ENCODE data around the gene VIPR2. TPM values are rescaled to one million over a fixed set of nuclear protein-coding genes. Genes with fewer than 3 reads are reported as not detected.

Gene VIPR2
- total and polyA plus RNA-seq, 3 donors from 2014 or later: 2.5 to 5.3 (median 4.9) TPM

DNA sequence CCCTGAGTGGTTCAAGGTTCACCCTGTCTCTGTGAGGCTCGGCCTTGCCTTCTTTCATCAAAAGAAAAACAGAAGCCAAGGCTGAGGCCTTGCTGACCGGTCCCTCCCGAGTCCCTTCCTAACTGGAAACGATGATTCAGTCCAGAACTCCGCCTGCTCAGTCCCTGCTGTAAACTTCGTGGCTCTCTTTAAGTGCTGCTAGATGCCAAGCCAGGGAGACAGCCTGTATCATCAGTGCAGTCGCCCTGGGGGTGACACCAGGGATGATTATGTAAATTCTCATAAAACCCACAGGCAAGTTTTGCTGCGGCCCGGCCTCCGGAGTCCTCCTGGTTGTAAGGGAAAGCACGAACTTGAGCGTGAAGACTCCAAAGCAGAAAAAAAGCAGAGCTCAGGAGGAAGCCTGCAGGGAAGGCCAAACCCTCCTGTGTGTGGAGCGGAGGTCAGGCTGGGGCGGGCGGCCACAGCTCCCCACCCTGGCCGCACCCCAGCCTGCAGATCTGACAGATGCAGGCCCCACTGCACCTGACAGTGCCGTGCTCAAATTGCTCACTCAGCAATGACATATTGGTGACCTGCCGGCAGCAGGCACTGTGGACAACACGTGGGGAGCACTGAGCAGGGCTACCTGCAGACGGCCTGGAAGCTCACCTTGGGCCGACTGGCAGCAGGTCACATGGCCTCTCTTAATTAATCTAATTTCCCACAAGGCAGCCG is 164.9 kb downstream of the VIPR2 start:
- no peaks in the 10 kb centered on the region for H3K27me3 ChIP-seq
- DNase-seq: no peak
- intact Hi-C loops (cut with DNase I; ENCODE audit: low total_unique reads): no loop called here
- peaks cover 8% of the 10 kb centered on the region for H3K4me1 ChIP-seq
- H3K36me3 ChIP-seq (ENCODE audit: low read depth, missing control alignments): no peaks in the 10 kb centered on the region
- TF ChIP-seq, protein P1, sequence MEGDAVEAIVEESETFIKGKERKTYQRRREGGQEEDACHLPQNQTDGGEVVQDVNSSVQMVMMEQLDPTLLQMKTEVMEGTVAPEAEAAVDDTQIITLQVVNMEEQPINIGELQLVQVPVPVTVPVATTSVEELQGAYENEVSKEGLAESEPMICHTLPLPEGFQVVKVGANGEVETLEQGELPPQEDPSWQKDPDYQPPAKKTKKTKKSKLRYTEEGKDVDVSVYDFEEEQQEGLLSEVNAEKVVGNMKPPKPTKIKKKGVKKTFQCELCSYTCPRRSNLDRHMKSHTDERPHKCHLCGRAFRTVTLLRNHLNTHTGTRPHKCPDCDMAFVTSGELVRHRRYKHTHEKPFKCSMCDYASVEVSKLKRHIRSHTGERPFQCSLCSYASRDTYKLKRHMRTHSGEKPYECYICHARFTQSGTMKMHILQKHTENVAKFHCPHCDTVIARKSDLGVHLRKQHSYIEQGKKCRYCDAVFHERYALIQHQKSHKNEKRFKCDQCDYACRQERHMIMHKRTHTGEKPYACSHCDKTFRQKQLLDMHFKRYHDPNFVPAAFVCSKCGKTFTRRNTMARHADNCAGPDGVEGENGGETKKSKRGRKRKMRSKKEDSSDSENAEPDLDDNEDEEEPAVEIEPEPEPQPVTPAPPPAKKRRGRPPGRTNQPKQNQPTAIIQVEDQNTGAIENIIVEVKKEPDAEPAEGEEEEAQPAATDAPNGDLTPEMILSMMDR (IDR thresholded peaks at IDR 0.05): no peak
- TF ChIP-seq POLR2A (IDR thresholded peaks at IDR 0.05): no peak
- H3K9me3 ChIP-seq: no peaks in the 10 kb centered on the region
- whole genome bisulfite sequencing, 2 donors: 77 to 78% methylated on average over 17 to 22 of the region's 22 CpGs
- H3K4me3 ChIP-seq: no peak overlapping the region
- H3K27ac ChIP-seq: no peak overlapping the region

DNA sequence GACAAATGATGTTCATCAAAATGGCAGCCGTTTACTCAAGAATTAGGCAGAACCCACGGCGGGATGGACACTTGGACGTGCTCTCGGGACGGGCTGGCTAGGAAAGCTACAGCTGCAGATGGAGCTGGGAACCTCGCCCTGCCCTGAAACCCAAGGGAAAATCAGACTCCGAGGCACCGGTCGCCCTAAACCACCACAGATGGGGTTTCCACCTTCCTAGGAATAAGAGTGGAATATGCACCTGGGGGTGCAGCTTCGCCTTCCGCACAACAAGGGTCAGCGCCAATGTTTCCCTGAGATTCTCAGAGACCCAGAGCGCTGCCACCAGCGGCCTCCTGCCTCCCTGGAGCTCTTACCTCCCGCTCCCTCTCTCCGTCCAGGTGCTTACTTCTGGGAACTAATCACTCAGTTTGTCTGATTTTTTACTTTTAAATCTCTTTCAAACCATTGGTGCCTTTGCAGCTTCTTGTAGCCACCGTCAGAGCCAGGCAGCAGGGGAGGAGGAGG is 165.6 kb downstream of the VIPR2 start:
- H3K4me1 ChIP-seq: peaks cover 8% of the 10 kb centered on the region
- H3K9me3 ChIP-seq: no peaks in the 10 kb centered on the region
- TF ChIP-seq POLR2A (IDR thresholded peaks at IDR 0.05): no peak
- TF ChIP-seq, protein P1 (IDR thresholded peaks at IDR 0.05): no peak
- 86 to 88% methylated on average over 18 of the region's 18 CpGs for WGBS, 2 donors
- H3K27me3 ChIP-seq: no peaks in the 10 kb centered on the region
- H3K27ac ChIP-seq: no peak overlapping the region
- intact Hi-C loops (cut with DNase I; ENCODE audit: low total_unique reads): no loop called here
- DNase-seq: no peak
- no peaks in the 10 kb centered on the region for H3K36me3 ChIP-seq (ENCODE audit: low read depth, missing control alignments)
- no peak overlapping the region for H3K4me3 ChIP-seq
